Testis (tissue), 2 donors: Measurements from ENCODE around the gene LSM11.

ENCODE experiments used
- CTCF ChIP-seq, 3 experiments: fragments of 450-650 bp in 2 of 3; fragments of 200-600 bp in 1 of 3; sonication (generic) in 1 of 3; IDR thresholded peaks; one replicate each; pipeline ENCODE4 v1.5.1; 2016 to 2019; ENCODE audit warnings: antibody characterized with exemption in 3 of 3, mild to moderate bottlenecking in 2 of 3, moderate library complexity in 1 of 3
- POLR2A ChIP-seq: fragments of 450-650 bp; IDR thresholded peaks from one replicate; pipeline ENCODE4 v1.6.1; 2017; ENCODE audit warnings: antibody characterized with exemption, mild to moderate bottlenecking, moderate library complexity

GRCh38 chr5:157732130-157732514 is 11.4 kb upstream of the LSM11 start:
- TF ChIP-seq CTCF (IDR thresholded peaks at IDR 0.05) (no peak), POLR2A (no peak)
